GM12891 (cell line): ENCODE results near the gene LIG3.

ENCODE experiments used
- POLR2A ChIP-seq: IDR thresholded peaks from 2 replicates; pipeline ENCODE4 v1.6.1; 2011; ENCODE audit warnings: low read depth, low read length, control low read depth
- POLR2AphosphoS5 ChIP-seq: IDR thresholded peaks from 2 replicates; pipeline ENCODE4 v1.6.1; 2011; ENCODE audit warnings: low read depth, low read length, control low read depth
- TAF1 ChIP-seq: IDR thresholded peaks from 2 replicates; pipeline ENCODE4 v1.6.1; 2011; ENCODE audit warnings: low read depth, low read length, control low read depth

DNA sequence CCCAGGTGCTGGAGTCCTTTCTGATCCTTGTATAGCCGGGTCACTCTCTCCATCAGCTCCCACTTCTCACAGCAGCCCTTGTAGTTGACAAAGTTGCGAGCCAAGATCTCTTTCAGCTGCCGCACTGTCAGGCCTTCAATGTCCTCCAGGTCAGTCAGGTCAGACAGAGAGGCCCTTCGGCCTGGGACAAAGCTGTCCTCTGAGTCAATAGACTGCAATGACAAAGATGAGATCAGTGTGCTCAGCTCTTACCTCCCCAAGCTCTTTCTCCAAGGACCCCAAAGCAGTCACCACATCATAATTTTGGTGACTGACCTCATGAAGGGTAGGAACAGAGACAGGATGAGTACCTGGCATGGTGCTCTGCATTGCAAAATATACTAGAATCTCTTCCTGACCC, 36.1 kb downstream of the LIG3 start:
- TF ChIP-seq POLR2A = no peak
- no peak for TF ChIP-seq POLR2AphosphoS5
- no peak for TF ChIP-seq TAF1
